Liver (tissue), 9 donors: Measurements from ENCODE around the gene MUC6. TPM values are rescaled to one million over a fixed set of nuclear protein-coding genes. Genes with fewer than 3 reads are reported as not detected.

ENCODE experiments used
- DNase-seq: peaks from one replicate; pipeline ENCODE4 v3.0.0-alpha.2; 2017; ENCODE audit warnings: low spot score
- H3K27ac ChIP-seq, 2 donors: one replicate each; pipeline ENCODE4 v1.7.0; 2013; ENCODE audit warnings: inconsistent platforms in 2 of 2, low read length in 2 of 2, control low read depth in 1 of 2, low read depth in 1 of 2, mild to moderate bottlenecking in 1 of 2
- H3K27me3 ChIP-seq, 4 donors: one replicate each; pipeline versions ENCODE4 v1.6.1 to v1.7.0; 2013; ENCODE audit warnings: low read length in 3 of 4, inconsistent platforms in 1 of 4, mild to moderate bottlenecking in 1 of 4, moderate library complexity in 1 of 4; ENCODE audit not compliant: control insufficient read depth in 4 of 4, insufficient read depth in 4 of 4
- H3K36me3 ChIP-seq, 4 donors: one replicate each; pipeline versions ENCODE4 v1.6.1 to v1.7.0; 2013; ENCODE audit warnings: low read length in 3 of 4, mild to moderate bottlenecking in 3 of 4, low read depth in 1 of 4, moderate library complexity in 1 of 4; ENCODE audit not compliant: control insufficient read depth in 4 of 4, insufficient read depth in 3 of 4
- H3K4me1 ChIP-seq, 4 donors: one replicate each; pipeline versions ENCODE4 v1.6.1 to v1.7.0; 2013; ENCODE audit warnings: low read length in 3 of 4, mild to moderate bottlenecking in 3 of 4, moderate library complexity in 1 of 4; ENCODE audit not compliant: control insufficient read depth in 4 of 4, insufficient read depth in 4 of 4
- H3K4me3 ChIP-seq, 3 donors: one replicate each; pipeline versions ENCODE4 v1.6.1 to v1.7.0; 2013; ENCODE audit warnings: low read length in 3 of 3, control low read depth in 1 of 3, low read depth in 1 of 3, mild to moderate bottlenecking in 1 of 3
- H3K9ac ChIP-seq, 2 donors: one replicate each; pipeline ENCODE4 v1.7.0; 2013; ENCODE audit warnings: low read length in 2 of 2, mild to moderate bottlenecking in 2 of 2, moderate library complexity in 2 of 2, control low read depth in 1 of 2, low read depth in 1 of 2
- H3K9me3 ChIP-seq, 4 donors: one replicate each; pipeline versions ENCODE4 v1.6.1 to v1.7.0; 2013; ENCODE audit warnings: low read length in 3 of 4; ENCODE audit not compliant: control insufficient read depth in 4 of 4
- ATF3 ChIP-seq: IDR thresholded peaks from 2 replicates; pipeline ENCODE4 v1.6.1; 2016; ENCODE audit warnings: antibody characterized with exemption
- CTCF ChIP-seq: fragments of 150-350 bp; IDR thresholded peaks from 2 replicates; pipeline ENCODE4 v1.5.1; 2017; ENCODE audit warnings: improper control_type of control experiment, low read depth, low read length; ENCODE audit not compliant: missing input control
- EGR1 ChIP-seq, 2 donors: IDR thresholded peaks; 2 replicates each; pipeline ENCODE4 v1.6.1; 2016 to 2018; ENCODE audit warnings: antibody characterized with exemption in 2 of 2, low read depth in 2 of 2
- FOXA1 ChIP-seq: IDR thresholded peaks from 2 replicates; pipeline ENCODE4 v1.6.1; 2016; ENCODE audit warnings: antibody characterized with exemption
- FOXA2 ChIP-seq: IDR thresholded peaks from 2 replicates; pipeline ENCODE4 v1.6.1; 2016; ENCODE audit warnings: antibody characterized with exemption
- GABPA ChIP-seq, 2 donors: IDR thresholded peaks in 1 of 2; conservative IDR thresholded peaks in 1 of 2; 2 replicates each; pipeline ENCODE4 v1.6.1; 2016; ENCODE audit warnings: antibody characterized with exemption in 2 of 2, mild to moderate bottlenecking in 1 of 2, moderate library complexity in 1 of 2
- HNF4A ChIP-seq, 2 donors: conservative IDR thresholded peaks; 2 replicates each; pipeline ENCODE4 v1.6.1; 2016; ENCODE audit warnings: antibody characterized with exemption in 2 of 2, mild to moderate bottlenecking in 2 of 2
- HNF4G ChIP-seq: IDR thresholded peaks from 2 replicates; pipeline ENCODE4 v1.6.1; 2016; ENCODE audit warnings: antibody characterized with exemption
- JUND ChIP-seq, 2 donors: IDR thresholded peaks; 2 replicates each; pipeline ENCODE4 v1.6.1; 2016; ENCODE audit warnings: antibody characterized with exemption in 2 of 2
- MAX ChIP-seq: IDR thresholded peaks from 2 replicates; pipeline ENCODE4 v1.6.1; 2016; ENCODE audit warnings: antibody characterized with exemption
- NR2F2 ChIP-seq: IDR thresholded peaks from 2 replicates; pipeline ENCODE4 v1.6.1; 2016; ENCODE audit warnings: antibody characterized with exemption
- RAD21 ChIP-seq, 2 donors: IDR thresholded peaks; 2 replicates each; pipeline ENCODE4 v1.6.1; 2016; ENCODE audit warnings: antibody characterized with exemption in 2 of 2, mild to moderate bottlenecking in 2 of 2
- REST ChIP-seq: IDR thresholded peaks from 2 replicates; pipeline ENCODE4 v1.6.1; 2016; ENCODE audit warnings: antibody characterized with exemption, mild to moderate bottlenecking
- RXRA ChIP-seq, 2 donors: IDR thresholded peaks; 2 replicates each; pipeline ENCODE4 v1.6.1; 2017 to 2018; ENCODE audit warnings: antibody characterized with exemption in 2 of 2, mild to moderate bottlenecking in 1 of 2
- SP1 ChIP-seq: IDR thresholded peaks from 2 replicates; pipeline ENCODE4 v1.6.1; 2018; ENCODE audit warnings: antibody characterized with exemption, mild to moderate bottlenecking
- TAF1 ChIP-seq: conservative IDR thresholded peaks from 2 replicates; pipeline ENCODE4 v1.6.1; 2016; ENCODE audit warnings: antibody characterized with exemption, mild to moderate bottlenecking
- YY1 ChIP-seq: IDR thresholded peaks from 2 replicates; pipeline ENCODE4 v1.6.1; 2016; ENCODE audit warnings: antibody characterized with exemption, mild to moderate bottlenecking
- WGBS: extraction: QIAGEN DNeasy Blood & Tissue Kit; methylation state at CpG from one replicate; pipeline ENCODE4 v1.1.7; 2013; 5-methylcytosine and 5-hydroxymethylcytosine counted together
- polyA plus RNA-seq, 2 donors: library from polyadenylated mRNA; stranded (reverse) in 1 of 2; unstranded in 1 of 2; fragments of 200-250 nt in 1 of 2; fragments of >200 nt in 1 of 2; fragmentation: Nextera tagmentation in 1 of 2; extraction: Ambion mirVana in 1 of 2; gene quantifications; one replicate each; pipeline versions ENCODE4 v1.2.1 to v1.2.3, GENCODE V29; 2013 to 2015
- total RNA-seq, 2 donors: library from RNA; depleted of rRNA; stranded (reverse); fragments of >200 nt; gene quantifications; one replicate each; pipeline ENCODE4 v1.2.3, GENCODE V29; 2014
- donor health status: healthy.
- donor health status: healthy.
- donor health status: healthy.
- donor health status: healthy.
- donor health status: healthy.

MUC6 gene
- total and polyA plus RNA-seq, 4 donors: 0.05 to 0.54 (median 0.18) TPM

- Histone ChIP-seq H3K9me3 (no peaks in the 10 kb centered on the region), H3K36me3 (no peaks in the 10 kb centered on the region), H3K4me3 (no peak overlapping the region), H3K27ac (no peak overlapping the region), H3K9ac (no peak overlapping the region), H3K4me1 (no peaks in the 10 kb centered on the region), H3K27me3 (no peaks in the 10 kb centered on the region)
- no peak for DNase-seq
- no peak for TF ChIP-seq NR2F2
- TF ChIP-seq FOXA2: no peak
- TF ChIP-seq RXRA (IDR thresholded peaks at IDR 0.05): no peak
- TF ChIP-seq TAF1: no peak
- no peak for TF ChIP-seq HNF4A (conservative IDR thresholded peaks at IDR 0.05)
- WGBS: 85% methylated on average over 38 of the region's 38 CpGs
Measured at GRCh38 chr11:1033016-1033798, 3.3 kb downstream of the MUC6 start.

- Histone ChIP-seq H3K4me1 (no peaks in the 10 kb centered on the region), H3K9ac (no peak overlapping the region), H3K9me3 (no peaks in the 10 kb centered on the region), H3K27me3 (no peaks in the 10 kb centered on the region), H3K4me3 (no peak overlapping the region), H3K36me3 (no peaks in the 10 kb centered on the region), H3K27ac (no peak overlapping the region)
- TF ChIP-seq FOXA2 (no peak), FOXA1 (no peak), REST (no peak), YY1 (no peak), GABPA (IDR thresholded peaks at IDR 0.05 in 1 of 2, conservative IDR thresholded peaks at IDR 0.05 in 1 of 2) (no peak), TAF1 (no peak), HNF4G (no peak), JUND (IDR thresholded peaks at IDR 0.05) (no peak), EGR1 (IDR thresholded peaks at IDR 0.05; ENCODE audit: low read depth in 2 of 2) (no peak), MAX (no peak), HNF4A (conservative IDR thresholded peaks at IDR 0.05) (no peak)
- 96% methylated on average over 12 of the region's 12 CpGs for WGBS
- DNase-seq: no peak
Measured at GRCh38 chr11:1032310-1032891, 4.1 kb downstream of the MUC6 start.

GRCh38 chr11:1031121-1031899 lies 5.2 kb downstream of the MUC6 start:
- H3K27me3 ChIP-seq: no peaks in the 10 kb centered on the region
- 84% methylated on average over 30 of the region's 30 CpGs for WGBS
- no peaks in the 10 kb centered on the region for H3K4me1 ChIP-seq
- TF ChIP-seq FOXA2 (no peak), HNF4G (no peak), JUND (IDR thresholded peaks at IDR 0.05) (no peak), FOXA1 (no peak), RXRA (IDR thresholded peaks at IDR 0.05) (no peak), GABPA (IDR thresholded peaks at IDR 0.05 in 1 of 2, conservative IDR thresholded peaks at IDR 0.05 in 1 of 2) (no peak), CTCF (no peak), RAD21 (IDR thresholded peaks at IDR 0.05) (no peak), ATF3 (no peak), NR2F2 (no peak), SP1 (no peak), TAF1 (no peak), EGR1 (IDR thresholded peaks at IDR 0.05; ENCODE audit: low read depth in 2 of 2) (no peak), YY1 (no peak)

More at GRCh38 chr11:1031121-1031899, 5.2 kb downstream of the MUC6 start:
- no peak for DNase-seq
- no peaks in the 10 kb centered on the region for H3K9me3 ChIP-seq
- H3K9ac ChIP-seq: no peak overlapping the region
- no peak overlapping the region for H3K4me3 ChIP-seq
- no peak overlapping the region for H3K27ac ChIP-seq
- no peaks in the 10 kb centered on the region for H3K36me3 ChIP-seq
